GM19351 (cell line): ENCODE measurements around the gene NECTIN3.

Experiments
- ATAC-seq: cut with Tn5 transposase; IDR thresholded peaks from one replicate; pipeline ENCODE4 v1.9.1; 2021; ENCODE audit warnings: mild to moderate bottlenecking, moderate library complexity; ENCODE audit not compliant: unreplicated experiment

Gene NECTIN3

DNA sequence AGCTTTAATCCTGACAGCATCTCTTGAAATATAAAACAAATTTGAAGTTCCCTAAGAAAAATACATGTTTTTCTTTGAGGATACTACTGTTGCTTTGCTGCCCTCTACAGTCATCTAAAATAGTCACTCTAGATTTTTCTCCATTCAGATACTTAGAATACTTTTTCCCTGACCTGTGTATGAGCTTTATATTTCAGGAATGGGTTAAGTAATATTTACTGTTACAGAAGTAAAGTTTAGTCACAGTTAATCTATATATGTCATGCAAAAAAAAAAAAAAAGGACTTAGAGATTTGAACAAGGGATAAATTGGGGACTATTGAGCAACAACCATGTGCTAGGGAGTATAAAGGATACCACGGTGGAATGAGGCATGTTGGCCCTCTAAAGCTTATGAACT lies 8.8 kb downstream of the NECTIN3 start:
- ATAC-seq = peak; percentile 65

DNA sequence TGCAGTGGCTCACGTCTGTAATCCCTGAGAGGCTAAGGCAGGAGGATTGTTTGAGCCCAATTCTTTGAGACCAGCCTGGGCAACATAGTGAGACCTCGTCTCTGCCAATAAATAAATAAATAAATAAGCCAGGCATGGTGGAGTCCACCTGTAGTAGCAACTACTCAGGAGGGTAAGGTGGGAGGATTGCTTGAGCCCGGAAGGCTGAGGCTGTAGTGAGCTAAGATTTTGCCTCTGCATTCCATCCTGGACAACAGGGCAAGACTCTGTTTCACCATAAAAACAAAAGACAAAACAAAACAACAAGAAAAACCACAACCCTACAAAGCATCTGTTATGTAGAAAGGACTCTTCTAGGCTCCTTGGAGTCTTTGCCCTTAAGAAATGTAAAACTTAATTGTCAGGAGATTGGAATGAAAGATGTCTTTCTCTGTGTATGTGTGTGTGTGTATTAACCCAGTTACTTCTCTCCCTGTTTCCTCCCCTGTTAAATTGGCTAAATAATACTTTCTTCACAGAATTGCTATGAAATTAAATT lies 9.5 kb downstream of the NECTIN3 start:
- no peak for ATAC-seq

DNA sequence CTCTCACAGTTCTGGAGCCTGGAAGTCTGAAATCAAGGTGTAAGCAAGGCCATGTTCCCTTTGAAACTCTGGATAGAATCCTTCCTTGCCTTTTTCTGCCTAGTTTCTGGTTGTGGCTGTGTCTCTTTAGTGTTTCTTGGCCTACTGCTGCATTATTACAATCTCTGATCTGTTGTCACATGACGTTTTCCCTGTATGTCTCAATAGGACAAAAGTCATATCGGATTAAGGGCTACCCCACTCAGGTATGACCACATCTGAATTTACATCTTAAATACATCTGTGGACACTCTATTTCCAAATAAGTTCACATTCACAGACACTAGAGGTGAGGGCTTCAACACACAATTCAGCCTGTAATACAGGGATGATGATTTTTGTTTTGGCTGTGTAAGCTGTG lies 13.3 kb downstream of the NECTIN3 start:
- no peak for ATAC-seq

DNA sequence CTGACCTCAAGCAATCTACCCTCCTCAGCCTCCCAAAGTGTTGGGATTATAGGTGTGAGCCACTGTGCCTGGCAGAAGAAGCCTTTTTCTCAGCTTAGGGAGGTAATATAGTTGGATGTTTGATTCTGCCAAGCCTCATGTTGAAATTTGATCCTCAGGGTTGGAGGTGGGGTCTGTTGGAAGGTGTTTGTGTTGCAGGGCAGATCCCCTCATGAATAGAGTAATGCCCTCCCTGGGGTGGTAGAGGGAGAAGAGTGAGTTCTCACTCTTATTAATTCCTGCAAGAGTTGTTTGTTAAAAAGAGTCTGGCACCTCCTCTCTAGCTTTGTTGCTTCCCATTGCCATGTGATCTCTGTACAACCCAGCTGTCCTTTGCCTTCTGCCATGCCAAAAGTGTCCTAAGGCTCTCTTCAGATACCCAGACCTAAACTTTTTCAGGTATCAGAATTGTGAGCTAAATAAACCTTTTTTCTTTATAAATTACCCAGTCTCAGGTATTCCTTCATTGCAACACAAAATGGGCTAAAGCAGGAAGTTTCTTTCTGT lies 16.4 kb downstream of the NECTIN3 start:
- no peak for ATAC-seq

DNA sequence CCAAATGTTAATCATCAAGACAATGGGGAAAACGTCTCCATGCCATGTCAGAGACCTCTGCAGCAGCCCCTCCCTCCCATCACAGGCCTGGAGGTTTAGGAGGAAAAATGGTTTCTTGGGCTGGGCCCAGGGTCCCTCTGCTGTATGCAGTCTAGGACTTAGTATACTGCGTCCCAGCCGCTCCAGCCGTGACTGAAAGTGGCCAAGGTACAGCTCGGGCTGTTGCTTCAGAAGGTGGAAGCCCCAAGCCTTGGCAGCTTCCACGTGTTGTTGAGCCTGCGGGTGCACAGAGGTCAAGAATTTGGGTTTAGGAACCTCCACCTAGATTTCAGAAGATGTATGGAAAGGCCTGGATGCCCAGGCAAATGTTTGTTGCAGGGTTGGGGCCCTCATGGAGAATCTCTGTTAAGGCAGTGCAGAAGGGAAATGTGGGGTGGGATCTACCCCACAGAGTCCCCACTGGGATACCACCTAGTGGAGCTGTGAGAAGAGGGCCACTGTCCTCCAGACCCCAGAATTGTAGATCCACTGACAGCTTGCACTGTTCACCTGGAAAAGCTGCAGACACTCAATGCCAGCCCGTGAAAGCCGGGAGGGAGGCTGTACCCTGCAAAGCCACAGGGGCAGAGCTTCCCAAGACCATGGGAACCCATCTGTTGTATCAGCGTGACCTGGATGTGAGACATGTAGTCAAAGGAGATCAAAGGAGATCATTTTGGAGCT lies 25.0 kb downstream of the NECTIN3 start:
- ATAC-seq = no peak

DNA sequence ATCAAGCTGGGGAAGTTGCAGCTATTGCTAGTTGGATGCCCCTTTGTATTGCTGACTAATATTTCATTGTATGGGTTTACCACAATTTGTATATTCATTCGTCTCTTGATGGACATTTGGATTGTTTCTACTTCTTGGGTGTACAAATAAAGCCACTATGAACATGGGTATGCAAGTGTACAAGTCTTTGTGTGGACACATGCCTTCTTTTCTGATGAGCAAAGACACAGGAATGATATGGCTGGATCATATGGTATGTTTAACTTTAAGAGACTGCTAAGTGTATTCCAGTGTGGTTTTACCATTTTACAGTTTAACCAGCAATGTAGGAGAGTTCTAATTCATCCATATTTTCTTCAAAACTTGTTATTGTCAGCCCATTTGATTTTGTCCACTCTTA lies 32.2 kb downstream of the NECTIN3 start:
- ATAC-seq = no peak

DNA sequence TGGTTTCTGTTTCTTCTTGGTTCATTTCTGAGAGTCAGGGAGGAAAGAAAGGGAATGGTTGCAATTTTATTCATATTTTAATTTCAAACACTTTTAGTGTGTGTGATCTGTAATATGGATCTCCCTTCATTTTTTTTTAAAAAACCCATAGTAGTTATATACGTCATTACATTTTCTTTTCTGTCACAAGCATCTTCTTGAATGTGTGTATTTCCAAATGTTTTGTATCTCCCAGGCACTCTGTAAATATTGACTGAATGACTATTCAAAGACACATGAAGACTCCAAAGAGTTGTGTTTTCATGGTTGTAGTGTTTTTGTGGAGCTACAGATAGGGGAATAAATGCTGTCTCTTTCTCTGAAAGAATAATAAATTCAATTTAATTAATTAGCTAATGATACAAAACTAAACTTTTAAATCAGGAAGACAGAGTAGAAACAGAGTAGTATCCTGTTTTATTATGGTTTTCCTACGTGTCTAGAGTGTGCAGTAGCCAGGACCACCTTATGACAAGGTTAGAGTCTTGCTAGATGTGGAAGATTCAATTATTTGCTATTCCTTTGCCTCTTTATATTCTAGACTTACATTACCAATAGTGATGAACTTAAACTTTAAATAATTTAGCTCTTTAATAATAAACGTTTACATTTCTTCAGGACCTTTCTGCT lies 35.5 kb downstream of the NECTIN3 start:
- ATAC-seq = no peak

DNA sequence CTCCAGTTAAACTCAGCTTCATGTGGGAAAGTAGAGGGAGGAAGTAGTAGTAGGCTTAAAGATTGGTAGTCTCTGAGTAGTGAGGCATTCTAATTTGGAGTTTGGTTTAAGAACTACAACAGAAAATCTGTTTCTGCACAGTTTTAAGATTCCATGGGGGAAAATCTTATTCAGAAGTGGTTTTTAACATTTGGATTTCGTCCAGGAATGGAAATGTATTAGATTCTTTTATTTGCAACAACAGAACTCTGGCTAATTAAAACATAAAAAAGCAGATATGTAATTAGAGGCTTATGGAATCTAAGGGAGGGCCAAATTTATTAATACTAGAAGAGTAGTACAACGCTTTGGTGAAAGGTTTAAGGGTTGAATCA lies 36.0 kb downstream of the NECTIN3 start:
- ATAC-seq = no peak

DNA sequence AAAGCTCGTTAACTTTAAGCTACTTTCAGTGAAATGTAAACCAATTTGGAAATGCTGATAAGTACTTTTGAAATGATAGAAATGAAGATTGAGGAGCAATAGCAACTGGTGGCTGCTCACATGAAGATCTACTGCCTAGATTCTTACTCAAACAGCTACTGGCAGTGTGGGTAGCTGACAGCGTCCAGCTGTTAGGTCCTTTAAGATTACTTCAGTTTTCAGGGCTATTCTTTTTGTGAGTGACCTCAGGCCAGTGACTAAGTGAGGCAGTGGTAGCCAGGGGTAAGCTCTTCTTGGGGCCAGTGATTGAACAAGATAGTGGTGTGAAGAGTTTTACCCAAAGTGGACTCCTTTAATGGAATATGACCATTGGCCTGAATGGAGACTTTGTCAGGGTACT lies 41.3 kb downstream of the NECTIN3 start:
- ATAC-seq = no peak

DNA sequence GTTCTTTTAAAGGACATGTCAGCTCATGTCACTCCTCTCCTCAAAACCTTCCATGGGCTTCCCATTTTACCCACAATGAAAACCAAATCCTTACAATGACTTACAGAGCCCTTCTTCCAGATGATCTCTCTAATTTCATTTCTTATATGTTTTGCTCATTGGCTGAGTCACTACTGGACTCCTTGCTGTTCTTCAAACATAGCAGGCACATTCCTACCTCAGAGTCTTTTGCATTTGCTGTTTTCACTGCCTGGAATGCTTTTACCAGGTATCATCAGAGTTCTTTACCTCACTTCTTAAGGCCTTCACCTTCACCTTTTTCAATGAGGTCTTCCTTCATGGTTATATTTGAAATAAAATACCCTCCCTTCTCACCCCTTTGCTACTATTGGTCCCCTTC lies 57.3 kb downstream of the NECTIN3 start:
- ATAC-seq = no peak

DNA sequence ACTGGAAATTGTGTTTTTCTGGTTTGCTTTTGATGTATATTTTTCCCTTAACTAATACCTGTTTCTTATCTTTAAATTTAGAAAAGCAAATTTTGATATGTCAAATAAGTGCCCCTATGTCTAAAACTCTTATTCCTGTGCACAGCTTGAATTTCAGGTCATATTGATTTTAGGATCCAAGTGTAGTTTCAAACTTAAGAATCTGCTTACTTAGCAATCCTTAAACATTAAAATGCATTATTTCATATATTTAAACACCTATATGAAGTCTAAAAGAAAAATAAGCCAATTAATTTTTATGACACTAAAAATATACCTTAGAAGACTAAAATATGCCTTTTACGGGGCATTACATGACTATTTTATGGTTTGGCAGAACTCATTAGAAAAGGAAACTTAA lies 59.2 kb downstream of the NECTIN3 start:
- ATAC-seq = no peak

DNA sequence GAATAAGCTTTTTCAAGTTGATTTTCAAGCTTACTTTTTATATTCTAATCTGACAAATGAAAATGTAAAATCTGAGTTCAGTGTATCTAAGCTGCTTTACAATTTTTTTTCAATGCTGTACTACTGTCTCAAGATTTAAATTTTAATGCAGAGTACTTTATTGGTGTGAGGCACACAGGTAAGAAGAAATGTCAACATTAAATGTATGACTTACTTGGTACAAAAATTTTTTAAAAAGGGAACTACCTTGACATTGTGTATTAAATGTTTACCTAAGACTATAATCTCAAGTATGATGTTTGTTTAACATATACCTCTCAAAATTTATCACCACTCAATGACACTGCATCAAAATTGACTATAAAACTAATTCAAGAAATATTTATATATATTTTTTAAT lies 62.7 kb downstream of the NECTIN3 start:
- ATAC-seq = no peak

DNA sequence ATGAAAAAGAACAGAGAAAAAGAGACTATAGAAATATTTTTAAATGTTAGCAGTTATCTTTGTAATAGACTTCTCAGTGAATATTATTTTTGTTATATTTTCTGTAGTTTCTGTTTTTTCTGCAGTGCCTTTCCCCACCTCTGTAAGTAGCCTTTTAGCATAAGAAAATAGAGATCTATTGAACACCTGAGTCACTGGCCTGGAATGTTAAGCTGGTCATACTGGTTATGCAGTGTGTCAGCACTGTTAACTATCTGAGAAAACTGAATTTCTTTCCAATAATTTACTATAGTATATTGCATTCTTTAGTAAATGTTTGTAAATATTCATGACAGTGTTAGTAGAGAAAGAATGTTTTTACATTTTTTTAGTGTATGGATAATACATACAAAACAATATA lies 79.8 kb downstream of the NECTIN3 start:
- no peak for ATAC-seq

DNA sequence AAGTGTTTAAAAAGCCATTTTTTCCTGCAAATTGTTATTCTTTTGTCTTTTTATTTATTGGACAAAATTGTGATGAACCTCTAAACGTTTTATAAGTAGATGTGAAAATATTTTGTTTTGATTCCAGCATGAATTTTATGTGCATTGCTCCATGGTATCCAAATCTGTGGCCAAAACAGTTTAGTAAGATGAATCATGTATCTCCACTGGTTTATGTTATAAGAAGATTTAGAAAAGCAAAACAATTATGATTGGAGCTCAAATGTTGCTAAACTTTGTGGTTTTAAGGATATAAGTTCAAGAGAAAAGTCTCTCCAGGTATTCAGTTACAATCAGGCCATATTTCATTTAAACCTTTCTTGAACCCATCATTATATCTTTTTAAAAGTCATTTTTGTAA lies 80.9 kb downstream of the NECTIN3 start:
- ATAC-seq = no peak

DNA sequence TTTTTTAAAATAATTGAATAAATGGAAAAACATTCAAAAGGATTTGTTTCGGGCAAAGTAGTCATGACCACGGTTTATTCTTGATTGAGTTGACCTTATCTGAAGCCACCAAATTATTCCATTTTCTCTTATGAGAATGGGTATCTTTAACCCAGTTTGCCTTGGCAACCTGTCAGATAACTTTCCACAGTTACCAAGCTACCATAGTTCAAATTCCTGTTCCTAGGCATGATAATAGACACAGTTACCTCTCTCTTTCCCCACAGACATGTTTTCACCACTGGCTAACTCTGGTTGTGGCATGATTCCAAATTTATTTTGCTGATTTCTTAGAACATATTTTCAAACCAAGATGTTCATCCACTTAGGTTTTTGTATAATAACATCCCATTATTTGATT lies 84.9 kb downstream of the NECTIN3 start:
- no peak for ATAC-seq

DNA sequence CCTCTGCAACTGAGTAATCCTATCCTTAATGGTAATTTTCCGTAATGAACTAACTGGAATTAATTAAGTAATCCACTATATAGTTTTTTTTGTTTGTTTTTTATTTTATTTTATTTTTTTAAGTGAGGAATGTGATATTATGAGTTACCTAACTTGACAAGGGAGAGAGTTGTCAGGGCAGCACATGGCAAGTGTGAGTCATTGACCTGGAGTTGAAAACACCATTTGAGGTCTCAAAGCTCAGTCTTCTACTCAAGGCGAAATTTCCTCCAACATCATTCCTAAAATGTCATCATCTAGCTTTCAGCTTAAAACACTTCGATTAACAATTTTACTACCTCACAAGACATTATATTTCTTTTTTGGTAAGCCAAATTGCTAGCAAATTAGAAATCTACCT lies 87.8 kb downstream of the NECTIN3 start:
- ATAC-seq = no peak

DNA sequence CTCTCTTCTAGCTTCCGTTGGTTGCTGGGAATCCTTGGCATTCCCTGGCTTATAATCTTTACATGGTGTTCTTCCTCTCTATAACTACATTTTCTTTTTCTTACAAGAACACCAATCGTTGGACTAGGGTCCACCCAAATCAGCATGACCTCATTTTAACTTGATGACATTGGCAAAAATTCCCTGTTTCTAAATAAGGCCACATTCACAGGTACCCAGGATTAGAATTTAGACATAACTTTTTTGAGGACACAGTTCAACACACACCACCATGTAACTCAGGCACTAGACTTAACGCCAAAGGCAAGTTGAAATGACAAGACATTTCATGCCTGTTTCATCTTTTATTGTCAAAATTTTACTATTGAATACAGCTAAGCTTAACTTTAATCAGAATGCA lies 93.0 kb downstream of the NECTIN3 start:
- ATAC-seq = no peak

DNA sequence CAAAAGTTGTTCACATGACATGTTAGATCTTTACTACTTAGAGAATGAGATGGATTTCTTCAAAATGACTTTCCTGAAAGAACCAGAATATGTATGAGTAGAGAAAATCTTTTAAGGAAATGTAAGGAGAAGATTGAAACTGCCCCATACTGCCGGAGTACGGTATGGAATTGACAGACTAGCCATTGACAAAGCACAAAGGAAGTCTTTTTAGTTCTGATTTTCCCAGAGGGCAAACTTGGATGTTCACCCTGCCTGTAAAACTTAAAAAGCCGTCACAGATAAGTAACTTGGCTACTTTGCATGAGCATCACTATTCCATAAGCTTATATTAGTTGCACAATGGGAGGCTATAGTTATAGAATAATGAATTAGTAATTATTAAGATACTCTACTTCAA lies 93.8 kb downstream of the NECTIN3 start:
- no peak for ATAC-seq

DNA sequence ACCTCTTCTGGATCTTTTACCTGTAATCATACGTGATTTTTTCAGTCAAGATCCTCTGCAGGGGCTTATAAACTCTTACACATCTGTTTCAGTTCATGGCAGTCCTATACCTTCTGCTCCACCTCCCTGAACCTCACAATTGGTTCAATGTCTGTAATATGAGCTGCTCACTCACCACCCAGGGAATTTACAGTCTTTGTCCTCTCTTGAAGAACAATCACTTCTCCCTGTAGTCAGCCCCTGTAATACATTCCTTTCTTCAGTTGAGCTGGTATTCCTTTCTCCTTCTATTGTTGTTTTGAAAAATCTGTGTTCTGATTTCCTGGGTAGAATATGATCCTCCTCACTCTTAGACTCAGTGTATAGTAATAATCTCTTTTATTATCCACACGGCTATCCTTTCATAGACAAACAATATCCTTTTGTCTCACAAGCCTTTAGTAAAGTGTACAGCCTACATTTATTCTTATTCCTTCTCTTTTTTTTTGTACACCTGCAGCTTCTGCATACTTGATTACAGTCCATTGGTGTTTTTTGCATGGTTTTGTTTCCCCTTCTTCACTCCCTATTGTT lies 101.8 kb downstream of the NECTIN3 start:
- ATAC-seq = no peak

DNA sequence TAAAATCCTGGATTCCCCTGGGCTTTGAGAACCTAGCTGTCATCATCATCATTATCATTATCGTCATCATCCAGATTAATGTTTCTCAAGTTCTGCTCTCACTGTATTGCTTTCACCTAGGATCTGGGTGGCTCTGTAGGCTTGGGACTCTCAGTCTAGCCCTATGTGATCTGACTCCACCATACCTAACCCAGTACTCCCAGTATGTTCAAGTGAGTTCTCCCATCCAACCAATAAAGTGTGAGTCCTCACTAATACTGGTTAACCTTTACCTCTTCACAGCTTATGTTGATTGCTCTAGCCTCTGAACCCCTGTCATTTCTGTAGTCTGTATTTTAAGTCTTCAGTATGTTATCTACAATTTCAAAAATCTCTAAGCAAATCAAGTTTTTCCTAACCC lies 102.3 kb downstream of the NECTIN3 start:
- no peak for ATAC-seq

DNA sequence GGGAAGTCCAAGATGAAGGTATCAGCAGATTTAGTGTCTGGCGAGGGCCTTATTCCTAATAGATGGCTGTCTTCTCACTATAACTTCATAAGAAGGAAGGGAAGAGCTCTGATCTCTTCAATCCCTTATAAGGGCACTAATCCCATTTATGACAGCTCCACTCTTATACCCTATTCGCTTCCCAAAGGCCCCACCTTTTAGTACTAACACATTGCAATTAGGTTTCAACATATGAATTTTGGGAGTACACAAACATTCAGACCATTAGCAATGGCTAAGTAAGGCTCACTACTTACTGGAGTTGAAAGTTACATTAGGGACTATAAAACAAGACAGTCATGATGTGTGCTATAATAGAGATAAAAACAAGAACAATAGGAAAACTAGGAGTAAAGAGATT lies 118.9 kb downstream of the NECTIN3 start:
- no peak for ATAC-seq

DNA sequence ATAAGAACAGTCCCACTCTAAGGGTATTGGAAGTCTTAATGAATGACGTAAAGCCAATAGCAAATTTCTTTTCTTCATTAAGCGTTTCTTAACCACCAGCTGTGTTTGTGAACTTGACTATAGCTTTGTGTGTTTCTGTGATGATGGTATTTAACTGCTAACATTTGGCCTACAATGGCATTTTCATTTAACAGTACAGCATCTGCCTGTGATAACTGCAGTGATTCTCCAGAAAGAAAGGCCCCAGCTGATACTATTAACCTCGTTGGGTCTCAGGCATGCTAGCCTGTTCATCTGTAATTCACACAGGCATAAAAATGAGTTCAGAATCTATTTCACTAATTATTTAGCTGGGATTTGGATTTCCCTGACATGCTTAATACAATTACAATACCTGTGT lies 121.9 kb downstream of the NECTIN3 start:
- no peak for ATAC-seq
